WTC11 (cell line): ENCODE measurements around the gene NPR3. TPM values are rescaled to one million over a fixed set of nuclear protein-coding genes. Genes with fewer than 3 reads are reported as not detected.

Experiments used
- ATAC-seq: fragments of 200-7000 bp; cut with Tn5 transposase; 2 replicates; pipeline ENCODE4 v1.10.0; 2021; ENCODE audit warnings: mild to moderate bottlenecking, moderate library complexity
- CTCF ChIA-PET: fragments of 300-600 bp; sonication (Branson Sonifier 250); formaldehyde crosslinking; loops from one replicate; lab custom pipeline; 2021; ENCODE audit warnings: antibody characterized with exemption; lab: Charles Lee
- POLR2A ChIA-PET: fragments of 350-600 bp; sonication (Branson Sonifier 250); formaldehyde crosslinking; loops from one replicate; lab custom pipeline; 2021; ENCODE audit warnings: antibody characterized with exemption; lab: Charles Lee
- DNase-seq: peaks from one replicate; pipeline ENCODE4 v3.0.0; 2021; ENCODE audit warnings: low spot score
- H3K27ac Mint-ChIP-seq: 2 replicates; pipeline ENCODE4 v1.8.0; 2021; ENCODE audit warnings: mixed read lengths
- H3K27me3 Mint-ChIP-seq: 2 replicates; pipeline ENCODE4 v1.8.0; 2021; ENCODE audit warnings: low read depth, mild to moderate bottlenecking, moderate library complexity, mixed read lengths
- H3K36me3 Mint-ChIP-seq: 2 replicates; pipeline ENCODE4 v1.8.0; 2021; ENCODE audit warnings: mixed read lengths
- H3K4me1 Mint-ChIP-seq: 2 replicates; pipeline ENCODE4 v1.8.0; 2022; ENCODE audit warnings: mixed read lengths
- H3K4me3 Mint-ChIP-seq: 2 replicates; pipeline ENCODE4 v1.8.0; 2021; ENCODE audit warnings: mild to moderate bottlenecking, moderate library complexity, mixed read lengths
- H3K9me3 Mint-ChIP-seq: 2 replicates; pipeline ENCODE4 v1.8.0; 2021; ENCODE audit warnings: mixed read lengths
- ATF3 ChIP-seq: sonication (generic); formaldehyde crosslinking; conservative IDR thresholded peaks from 2 replicates; pipeline ENCODE4 v1.8.1; 2022; ENCODE audit warnings: mild to moderate bottlenecking, missing genetic modification reagents
- CBFB ChIP-seq: sonication (generic); formaldehyde crosslinking; IDR thresholded peaks from 2 replicates; pipeline ENCODE4 v1.8.1; 2022; ENCODE audit warnings: mild to moderate bottlenecking, low read depth, missing genetic modification reagents
- CREM ChIP-seq: sonication (generic); formaldehyde crosslinking; IDR thresholded peaks from 2 replicates; pipeline ENCODE4 v1.8.1; 2022; ENCODE audit warnings: mild to moderate bottlenecking, missing genetic modification reagents, moderate library complexity
- E2F1 ChIP-seq: sonication (generic); formaldehyde crosslinking; IDR thresholded peaks from 2 replicates; pipeline ENCODE4 v1.8.0; 2022; ENCODE audit warnings: mild to moderate bottlenecking, missing genetic modification reagents
- FOXJ3 ChIP-seq: sonication (generic); formaldehyde crosslinking; IDR thresholded peaks from 2 replicates; pipeline ENCODE4 v1.9.0; 2021; ENCODE audit warnings: missing genetic modification reagents, mild to moderate bottlenecking, borderline replicate concordance
- GTF2I ChIP-seq: fragments of 250-450 bp; sonication (Bioruptor Pico); conservative IDR thresholded peaks from 2 replicates; pipeline ENCODE4 v1.4.0; 2021; ENCODE audit warnings: mild to moderate bottlenecking
- JUN ChIP-seq: sonication (generic); formaldehyde crosslinking; IDR thresholded peaks from 2 replicates; pipeline ENCODE4 v1.8.0; 2023; ENCODE audit warnings: mild to moderate bottlenecking, missing genetic modification reagents
- KAT7 ChIP-seq: sonication (generic); formaldehyde crosslinking; IDR thresholded peaks from 2 replicates; pipeline ENCODE4 v1.8.1; 2023; ENCODE audit warnings: missing genetic modification reagents, mild to moderate bottlenecking, borderline replicate concordance
- NFE2L1 ChIP-seq: sonication (generic); formaldehyde crosslinking; IDR thresholded peaks from 2 replicates; pipeline ENCODE4 v1.8.1; 2023; ENCODE audit warnings: missing genetic modification reagents
- NFYB ChIP-seq: sonication (generic); formaldehyde crosslinking; conservative IDR thresholded peaks from 2 replicates; pipeline ENCODE4 v1.8.0; 2022; ENCODE audit warnings: low read depth, missing genetic modification reagents
- OVOL2 ChIP-seq: fragments of 250-450 bp; sonication (Bioruptor Pico); IDR thresholded peaks from 2 replicates; pipeline ENCODE4 v1.9.0; 2021; ENCODE audit warnings: mild to moderate bottlenecking, borderline replicate concordance
- PRRX2 ChIP-seq: fragments of 250-450 bp; sonication (Bioruptor Pico); IDR thresholded peaks from 2 replicates; pipeline ENCODE4 v1.8.0; 2021; ENCODE audit warnings: mild to moderate bottlenecking
- SMAD3 ChIP-seq: sonication (generic); formaldehyde crosslinking; IDR thresholded peaks from 2 replicates; pipeline ENCODE4 v1.8.0; 2022; ENCODE audit warnings: missing genetic modification reagents, mild to moderate bottlenecking, borderline replicate concordance
- SMAD4 ChIP-seq: sonication (generic); formaldehyde crosslinking; IDR thresholded peaks from 2 replicates; pipeline ENCODE4 v1.8.0; 2022; ENCODE audit warnings: mild to moderate bottlenecking, missing genetic modification reagents
- TEAD1 ChIP-seq: sonication (generic); formaldehyde crosslinking; IDR thresholded peaks from 2 replicates; pipeline ENCODE4 v1.8.0; 2022; ENCODE audit warnings: mild to moderate bottlenecking, missing genetic modification reagents
- ZBTB21 ChIP-seq: sonication (generic); formaldehyde crosslinking; IDR thresholded peaks from 2 replicates; pipeline ENCODE4 v1.8.1; 2023; ENCODE audit warnings: mild to moderate bottlenecking, missing genetic modification reagents, borderline replicate concordance
- ZBTB43 ChIP-seq: sonication (generic); formaldehyde crosslinking; IDR thresholded peaks from 2 replicates; pipeline ENCODE4 v1.8.1; 2023; ENCODE audit warnings: mild to moderate bottlenecking, missing genetic modification reagents
- ZNF138 ChIP-seq: sonication (generic); formaldehyde crosslinking; conservative IDR thresholded peaks from 2 replicates; pipeline ENCODE4 v1.8.1; 2022; ENCODE audit warnings: mild to moderate bottlenecking, moderate library complexity, missing genetic modification reagents
- ZNF425 ChIP-seq: fragments of 250-450 bp; sonication (Bioruptor Pico); conservative IDR thresholded peaks from 2 replicates; pipeline ENCODE4 v1.9.0; 2021; ENCODE audit warnings: mild to moderate bottlenecking
- total RNA-seq: library from RNA; stranded (reverse); gene quantifications from 3 replicates; pipeline ENCODE4 v1.2.3, GENCODE V29; 2021
- TF ChIP-seq, protein P1 (sequence below): sonication (generic); formaldehyde crosslinking; IDR thresholded peaks from 2 replicates; pipeline ENCODE4 v1.8.0; 2022; ENCODE audit warnings: mild to moderate bottlenecking, missing genetic modification reagents
- TF ChIP-seq, protein P2 (sequence below): sonication (generic); formaldehyde crosslinking; conservative IDR thresholded peaks from 2 replicates; pipeline ENCODE4 v1.8.1; 2023; ENCODE audit warnings: mild to moderate bottlenecking, low read depth, missing genetic modification reagents, moderate library complexity
- TF ChIP-seq, protein P3 (sequence below): sonication (generic); formaldehyde crosslinking; IDR thresholded peaks from 2 replicates; pipeline ENCODE4 v1.8.1; 2022; ENCODE audit warnings: missing genetic modification reagents, borderline replicate concordance

The NPR3 gene
- total RNA-seq, 1 experiment from 2014 or later = 0.09 TPM

GRCh38 chr5:32828492-32828891, 117.4 kb downstream of the NPR3 start:
- H3K4me1 Mint-ChIP-seq = no peaks in the 10 kb centered on the region
- no peak overlapping the region for H3K27ac Mint-ChIP-seq
- no peaks in the 10 kb centered on the region for H3K9me3 Mint-ChIP-seq
- no peak for DNase-seq
- POLR2A ChIA-PET = no interaction called here
- H3K4me3 Mint-ChIP-seq = no peak overlapping the region
- CTCF ChIA-PET = no interaction called here
- no peaks in the 10 kb centered on the region for H3K36me3 Mint-ChIP-seq
- peaks cover 2% of the 10 kb centered on the region; the same call in 1 of the 2 replicates for H3K27me3 Mint-ChIP-seq
- TF ChIP-seq, protein P1, sequence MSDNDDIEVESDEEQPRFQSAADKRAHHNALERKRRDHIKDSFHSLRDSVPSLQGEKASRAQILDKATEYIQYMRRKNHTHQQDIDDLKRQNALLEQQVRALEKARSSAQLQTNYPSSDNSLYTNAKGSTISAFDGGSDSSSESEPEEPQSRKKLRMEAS (CRISPR knock-in tag) = no peak
- TF ChIP-seq KAT7 = no peak
- TF ChIP-seq SMAD4 (CRISPR knock-in tag) = no peak
- TF ChIP-seq ZNF425 (CRISPR knock-in tag) = no peak
- TF ChIP-seq E2F1 = no peak
- no peak for TF ChIP-seq NFYB (CRISPR knock-in tag)
- no peak for TF ChIP-seq NFE2L1 (CRISPR knock-in tag)
- no peak for TF ChIP-seq JUN (CRISPR knock-in tag)
- TF ChIP-seq, all 79 proteins: peak for 0
- no peak for ATAC-seq

- no peak for TF ChIP-seq NFYB (CRISPR knock-in tag)
- TF ChIP-seq ATF3 = no peak
- no peak for TF ChIP-seq GTF2I (CRISPR knock-in tag)
- TF ChIP-seq, protein P2, sequence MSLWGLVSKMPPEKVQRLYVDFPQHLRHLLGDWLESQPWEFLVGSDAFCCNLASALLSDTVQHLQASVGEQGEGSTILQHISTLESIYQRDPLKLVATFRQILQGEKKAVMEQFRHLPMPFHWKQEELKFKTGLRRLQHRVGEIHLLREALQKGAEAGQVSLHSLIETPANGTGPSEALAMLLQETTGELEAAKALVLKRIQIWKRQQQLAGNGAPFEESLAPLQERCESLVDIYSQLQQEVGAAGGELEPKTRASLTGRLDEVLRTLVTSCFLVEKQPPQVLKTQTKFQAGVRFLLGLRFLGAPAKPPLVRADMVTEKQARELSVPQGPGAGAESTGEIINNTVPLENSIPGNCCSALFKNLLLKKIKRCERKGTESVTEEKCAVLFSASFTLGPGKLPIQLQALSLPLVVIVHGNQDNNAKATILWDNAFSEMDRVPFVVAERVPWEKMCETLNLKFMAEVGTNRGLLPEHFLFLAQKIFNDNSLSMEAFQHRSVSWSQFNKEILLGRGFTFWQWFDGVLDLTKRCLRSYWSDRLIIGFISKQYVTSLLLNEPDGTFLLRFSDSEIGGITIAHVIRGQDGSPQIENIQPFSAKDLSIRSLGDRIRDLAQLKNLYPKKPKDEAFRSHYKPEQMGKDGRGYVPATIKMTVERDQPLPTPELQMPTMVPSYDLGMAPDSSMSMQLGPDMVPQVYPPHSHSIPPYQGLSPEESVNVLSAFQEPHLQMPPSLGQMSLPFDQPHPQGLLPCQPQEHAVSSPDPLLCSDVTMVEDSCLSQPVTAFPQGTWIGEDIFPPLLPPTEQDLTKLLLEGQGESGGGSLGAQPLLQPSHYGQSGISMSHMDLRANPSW (CRISPR knock-in tag) = no peak
- no peak for TF ChIP-seq TEAD1
- no peak for TF ChIP-seq CBFB
- TF ChIP-seq ZNF138 (CRISPR knock-in tag) = no peak
- TF ChIP-seq ZBTB21 (CRISPR knock-in tag) = no peak
- TF ChIP-seq OVOL2 (CRISPR knock-in tag) = no peak
- no peak for TF ChIP-seq CREM (CRISPR knock-in tag)
- no peak for TF ChIP-seq SMAD3 (CRISPR knock-in tag)
- TF ChIP-seq PRRX2 (CRISPR knock-in tag) = no peak
- TF ChIP-seq, protein P3, sequence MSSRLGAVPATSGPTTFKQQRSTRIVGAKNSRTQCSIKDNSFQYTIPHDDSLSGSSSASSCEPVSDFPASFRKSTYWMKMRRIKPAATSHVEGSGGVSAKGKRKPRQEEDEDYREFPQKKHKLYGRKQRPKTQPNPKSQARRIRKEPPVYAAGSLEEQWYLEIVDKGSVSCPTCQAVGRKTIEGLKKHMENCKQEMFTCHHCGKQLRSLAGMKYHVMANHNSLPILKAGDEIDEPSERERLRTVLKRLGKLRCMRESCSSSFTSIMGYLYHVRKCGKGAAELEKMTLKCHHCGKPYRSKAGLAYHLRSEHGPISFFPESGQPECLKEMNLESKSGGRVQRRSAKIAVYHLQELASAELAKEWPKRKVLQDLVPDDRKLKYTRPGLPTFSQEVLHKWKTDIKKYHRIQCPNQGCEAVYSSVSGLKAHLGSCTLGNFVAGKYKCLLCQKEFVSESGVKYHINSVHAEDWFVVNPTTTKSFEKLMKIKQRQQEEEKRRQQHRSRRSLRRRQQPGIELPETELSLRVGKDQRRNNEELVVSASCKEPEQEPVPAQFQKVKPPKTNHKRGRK = no peak
- no peak for TF ChIP-seq FOXJ3 (CRISPR knock-in tag)
- no peak for TF ChIP-seq ZBTB43 (CRISPR knock-in tag)
- no peak overlapping the region for H3K4me3 Mint-ChIP-seq
- H3K9me3 Mint-ChIP-seq = peaks cover 7% of the 10 kb centered on the region; the same call in 1 of the 2 replicates
- ATAC-seq (no peak), DNase-seq (no peak)
- ChIA-PET CTCF (no interaction called here), POLR2A (no interaction called here)
- H3K27ac Mint-ChIP-seq = no peak overlapping the region
- H3K27me3 Mint-ChIP-seq = peaks cover 2% of the 10 kb centered on the region; the same call in 1 of the 2 replicates
- no peaks in the 10 kb centered on the region for H3K36me3 Mint-ChIP-seq
- no peaks in the 10 kb centered on the region for H3K4me1 Mint-ChIP-seq
These were observed 120.5 kb downstream of the NPR3 start for GRCh38 chr5:32831624-32832023.
